Caco-2 (cell line): ENCODE data around the gene KCNMB1. TPM values are rescaled to one million over a fixed set of nuclear protein-coding genes. Genes with fewer than 3 reads are reported as not detected.

Source experiments
- BruUV-seq: library from RNA; stranded (reverse); fragments of 400-500 nt; replicated peaks from 2 replicates; lab custom pipeline; 2021; lab: Mats Ljungman, UMichigan
- CTCF ChIA-PET: fragments of 300-600 bp; sonication (Branson Sonifier 250); formaldehyde crosslinking; loops from one replicate; lab custom pipeline; 2022; ENCODE audit warnings: antibody characterized with exemption; lab: Charles Lee
- POLR2A ChIA-PET: fragments of 300-600 bp; sonication (Branson Sonifier 250); formaldehyde crosslinking; loops from one replicate; lab custom pipeline; 2022; ENCODE audit warnings: antibody characterized with exemption; lab: Charles Lee
- DNase-seq, 2 experiments: peaks; one replicate each; pipeline versions ENCODE4 v3.0.0 to v3.0.0-alpha.2; 2020 to 2022
- H3K27me3 ChIP-seq: replicated peaks from 2 replicates; pipeline ENCODE4 v1.6.0; 2011; ENCODE audit warnings: low read length; ENCODE audit not compliant: control insufficient read depth, insufficient read depth
- H3K36me3 ChIP-seq: 2 replicates; pipeline ENCODE4 v1.5.1; 2011; ENCODE audit warnings: low read length; ENCODE audit not compliant: control insufficient read depth, insufficient read depth
- H3K4me1 ChIP-seq: fragments of 250-450 bp; sonication (Bioruptor Pico); 2 replicates; pipeline ENCODE4 v1.5.1; 2020; ENCODE audit warnings: mild to moderate bottlenecking
- H3K4me3 ChIP-seq: 2 replicates; pipeline ENCODE4 v1.5.1; 2011; ENCODE audit warnings: low read depth, mild to moderate bottlenecking, control low read depth, low read length
- H3K9me3 ChIP-seq: fragments of 250-450 bp; sonication (Bioruptor Pico); 2 replicates; pipeline ENCODE4 v1.5.1; 2020; ENCODE audit warnings: mild to moderate bottlenecking, moderate library complexity
- H3K27ac Mint-ChIP-seq: one replicate; pipeline ENCODE4 v1.8.0; 2022; ENCODE audit warnings: mixed read lengths; ENCODE audit not compliant: unreplicated experiment
- H3K27me3 Mint-ChIP-seq: one replicate; pipeline ENCODE4 v1.8.0; 2022; ENCODE audit warnings: mixed read lengths; ENCODE audit not compliant: insufficient read depth, unreplicated experiment
- H3K36me3 Mint-ChIP-seq: one replicate; pipeline ENCODE4 v1.8.0; 2022; ENCODE audit warnings: mild to moderate bottlenecking, mixed read lengths; ENCODE audit not compliant: insufficient read depth, unreplicated experiment
- H3K4me1 Mint-ChIP-seq: one replicate; pipeline ENCODE4 v1.8.0; 2022; ENCODE audit warnings: low read depth, mixed read lengths; ENCODE audit not compliant: unreplicated experiment
- H3K4me3 Mint-ChIP-seq: one replicate; pipeline ENCODE4 v1.8.0; 2022; ENCODE audit warnings: mild to moderate bottlenecking, moderate library complexity, mixed read lengths; ENCODE audit not compliant: unreplicated experiment
- H3K9me3 Mint-ChIP-seq: one replicate; pipeline ENCODE4 v1.8.0; 2022; ENCODE audit warnings: mixed read lengths; ENCODE audit not compliant: unreplicated experiment
- intact Hi-C: fragments of 100-400 bp; cut with micrococcal nuclease; formaldehyde crosslinking; loops from one replicate; pipeline ENCODE4 v1.10.0; 2022; ENCODE audit not compliant: unreplicated experiment
- total RNA-seq: library from RNA; stranded (reverse); gene quantifications from 2 replicates; pipeline ENCODE4 v1.2.3, GENCODE V29; 2022
- TF ChIP-seq, protein P1 (sequence below), 2 experiments: fragments of 200-600 bp in 1 of 2; IDR thresholded peaks; 1 replicate in 1 of 2; 2 replicates in 1 of 2; pipeline versions ENCODE4 v1.5.1 to v1.8.0; 2011 to 2022; ENCODE audit warnings: antibody characterized with exemption in 1 of 2, control low read depth in 1 of 2, inconsistent platforms in 1 of 2, low read depth in 1 of 2, low read length in 1 of 2, mild to moderate bottlenecking in 1 of 2, moderate library complexity in 1 of 2; ENCODE audit not compliant: insufficient read depth in 1 of 2, severe bottlenecking in 1 of 2, unreplicated experiment in 1 of 2

The KCNMB1 gene
- total RNA-seq, 1 experiment from 2014 or later: not detected

DNA sequence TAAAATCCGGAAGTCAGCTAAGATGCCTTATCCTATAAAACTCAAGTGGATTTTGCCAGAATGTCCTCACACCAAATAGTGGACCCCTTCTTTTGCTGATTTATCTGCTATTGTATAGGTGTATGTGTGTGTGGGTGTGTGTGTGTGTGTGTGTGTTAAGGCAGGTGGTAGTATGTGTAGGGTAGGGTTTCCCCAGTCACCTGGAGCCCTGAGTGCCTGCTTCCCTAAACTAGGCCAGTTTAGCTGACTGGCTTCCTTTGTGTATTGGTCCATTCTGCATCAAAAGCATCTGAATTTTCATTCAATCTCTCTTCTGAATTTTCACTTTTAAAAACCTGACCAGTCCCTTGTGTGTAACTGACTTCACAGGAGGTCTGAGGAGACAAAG lies 49.4 kb downstream of the KCNMB1 start:
- H3K36me3 ChIP-seq: no peaks in the 10 kb centered on the region
- no peaks in the 10 kb centered on the region; the same call in 1 of the 2 replicates for H3K27me3 ChIP-seq
- H3K4me1 Mint-ChIP-seq: no peaks in the 10 kb centered on the region
- no peaks in the 10 kb centered on the region; the same call in 1 of the 2 replicates for H3K9me3 ChIP-seq
- H3K9me3 Mint-ChIP-seq: peaks cover 20% of the 10 kb centered on the region
- H3K36me3 Mint-ChIP-seq: no peaks in the 10 kb centered on the region
- no peak overlapping the region for H3K4me3 Mint-ChIP-seq
- H3K4me1 ChIP-seq: no peaks in the 10 kb centered on the region
- no peak overlapping the region for H3K27ac Mint-ChIP-seq
- BruUV-seq: no TSS peak
- POLR2A ChIA-PET: no interaction called here
- H3K4me3 ChIP-seq: no peak overlapping the region
- intact Hi-C loops: loop anchor here (10.0 kb wide), 1 partner anchor 115 kb away; no protein-coding TSS in a partner anchor
- TF ChIP-seq, protein P1, sequence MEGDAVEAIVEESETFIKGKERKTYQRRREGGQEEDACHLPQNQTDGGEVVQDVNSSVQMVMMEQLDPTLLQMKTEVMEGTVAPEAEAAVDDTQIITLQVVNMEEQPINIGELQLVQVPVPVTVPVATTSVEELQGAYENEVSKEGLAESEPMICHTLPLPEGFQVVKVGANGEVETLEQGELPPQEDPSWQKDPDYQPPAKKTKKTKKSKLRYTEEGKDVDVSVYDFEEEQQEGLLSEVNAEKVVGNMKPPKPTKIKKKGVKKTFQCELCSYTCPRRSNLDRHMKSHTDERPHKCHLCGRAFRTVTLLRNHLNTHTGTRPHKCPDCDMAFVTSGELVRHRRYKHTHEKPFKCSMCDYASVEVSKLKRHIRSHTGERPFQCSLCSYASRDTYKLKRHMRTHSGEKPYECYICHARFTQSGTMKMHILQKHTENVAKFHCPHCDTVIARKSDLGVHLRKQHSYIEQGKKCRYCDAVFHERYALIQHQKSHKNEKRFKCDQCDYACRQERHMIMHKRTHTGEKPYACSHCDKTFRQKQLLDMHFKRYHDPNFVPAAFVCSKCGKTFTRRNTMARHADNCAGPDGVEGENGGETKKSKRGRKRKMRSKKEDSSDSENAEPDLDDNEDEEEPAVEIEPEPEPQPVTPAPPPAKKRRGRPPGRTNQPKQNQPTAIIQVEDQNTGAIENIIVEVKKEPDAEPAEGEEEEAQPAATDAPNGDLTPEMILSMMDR (IDR thresholded peaks at IDR 0.05; ENCODE audit: insufficient read depth in 1 of 2, low read depth in 1 of 2, low read length in 1 of 2, severe bottlenecking in 1 of 2, unreplicated experiment in 1 of 2): no peak
- CTCF ChIA-PET: no interaction called here
- peaks cover 17% of the 10 kb centered on the region for H3K27me3 Mint-ChIP-seq
- DNase-seq: no peak

DNA sequence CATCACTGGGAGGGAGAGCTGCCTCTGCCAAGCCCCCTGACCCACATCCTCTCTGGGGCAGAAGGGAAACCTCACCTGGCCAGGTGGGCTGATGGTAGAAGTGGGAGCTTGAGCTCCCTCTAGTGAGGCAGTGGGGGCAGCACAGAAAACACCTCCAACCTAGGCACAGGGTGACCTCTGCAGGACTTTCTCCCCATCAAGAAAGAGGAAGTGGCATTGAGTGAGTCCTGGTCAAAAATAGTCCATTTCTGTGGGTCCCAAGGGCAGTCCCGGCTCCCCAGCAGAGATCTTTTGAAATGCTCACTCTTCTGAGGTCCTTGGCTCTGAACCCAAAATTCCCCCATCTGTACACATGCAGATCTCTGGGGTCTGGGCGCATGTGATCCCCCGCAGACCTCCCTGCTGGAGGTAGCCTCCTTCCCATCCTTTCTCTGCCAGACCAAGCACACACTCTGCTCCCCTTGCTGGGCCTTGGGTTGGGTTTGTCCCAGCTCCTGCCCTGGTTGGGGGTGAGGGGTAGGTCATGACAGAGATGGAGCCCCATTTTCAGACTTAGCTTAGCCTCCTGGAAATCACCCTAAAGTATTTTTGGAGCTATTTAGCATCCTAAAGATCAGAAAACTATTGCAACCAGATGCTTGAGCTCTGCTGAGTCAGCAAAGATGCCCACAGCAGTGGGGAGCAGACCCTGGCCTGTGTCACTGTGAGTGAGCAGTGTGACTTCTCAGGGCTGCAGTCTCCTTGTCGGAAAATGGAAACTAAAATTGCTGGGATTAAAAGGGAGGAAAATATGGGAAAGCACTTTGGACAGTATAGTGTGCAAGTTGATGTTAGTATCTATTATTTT lies 50.0 kb downstream of the KCNMB1 start:
- DNase-seq: no peak
- Histone ChIP-seq H3K4me3 (no peak overlapping the region), H3K36me3 (no peaks in the 10 kb centered on the region), H3K9me3 (no peaks in the 10 kb centered on the region; the same call in 1 of the 2 replicates), H3K4me1 (no peaks in the 10 kb centered on the region), H3K27me3 (no peaks in the 10 kb centered on the region; the same call in 1 of the 2 replicates)
- ChIA-PET CTCF (no interaction called here), POLR2A (no interaction called here)
- Mint-ChIP-seq H3K27ac (no peak overlapping the region), H3K4me1 (no peaks in the 10 kb centered on the region), H3K27me3 (peaks cover 16% of the 10 kb centered on the region), H3K9me3 (peaks cover 13% of the 10 kb centered on the region), H3K36me3 (no peaks in the 10 kb centered on the region), H3K4me3 (no peak overlapping the region)
- intact Hi-C loops: no loop called here
- TF ChIP-seq, protein P1 (IDR thresholded peaks at IDR 0.05; ENCODE audit: insufficient read depth in 1 of 2, low read depth in 1 of 2, low read length in 1 of 2, severe bottlenecking in 1 of 2, unreplicated experiment in 1 of 2): peak; percentile 5 to 29
- BruUV-seq: no TSS peak

DNA sequence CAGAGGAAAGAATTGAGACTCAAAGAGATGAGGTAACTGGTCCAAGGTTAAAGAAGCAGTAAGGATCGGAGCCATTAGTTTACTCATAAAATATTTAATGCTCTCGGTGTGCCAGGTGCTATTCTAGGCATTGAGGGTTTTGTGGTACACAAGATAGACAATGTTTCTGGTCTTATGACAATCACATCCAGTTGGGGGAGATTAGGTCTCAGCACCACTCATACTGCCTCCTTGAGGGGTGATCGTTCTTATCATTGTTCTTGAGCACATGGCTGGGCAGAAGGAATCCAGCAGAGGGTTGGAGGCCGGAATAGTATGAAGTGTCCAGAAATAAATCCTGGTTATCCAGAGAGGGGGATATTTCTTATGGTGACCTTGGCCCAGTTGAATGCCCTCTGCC lies 50.9 kb downstream of the KCNMB1 start:
- no peaks in the 10 kb centered on the region for H3K4me1 ChIP-seq
- H3K27ac Mint-ChIP-seq: no peak overlapping the region
- H3K9me3 Mint-ChIP-seq: peaks cover 5% of the 10 kb centered on the region
- no peaks in the 10 kb centered on the region for H3K36me3 ChIP-seq
- H3K9me3 ChIP-seq: no peaks in the 10 kb centered on the region; the same call in 1 of the 2 replicates
- no peaks in the 10 kb centered on the region for H3K36me3 Mint-ChIP-seq
- H3K27me3 Mint-ChIP-seq: peaks cover 13% of the 10 kb centered on the region
- CTCF ChIA-PET: no interaction called here
- H3K4me3 Mint-ChIP-seq: no peak overlapping the region
- no peak overlapping the region for H3K4me3 ChIP-seq
- POLR2A ChIA-PET: no interaction called here
- intact Hi-C loops: no loop called here
- H3K27me3 ChIP-seq: no peaks in the 10 kb centered on the region; the same call in 1 of the 2 replicates
- DNase-seq: no peak
- no TSS peak for BruUV-seq
- TF ChIP-seq, protein P1 (IDR thresholded peaks at IDR 0.05; ENCODE audit: insufficient read depth in 1 of 2, low read depth in 1 of 2, low read length in 1 of 2, severe bottlenecking in 1 of 2, unreplicated experiment in 1 of 2): no peak
- H3K4me1 Mint-ChIP-seq: no peaks in the 10 kb centered on the region
